Uterus (tissue), 2 donors: ENCODE results near the gene GLB1L.

Experiments
- POLR2A ChIP-seq, 2 donors: fragments of 450-650 bp; IDR thresholded peaks; one replicate each; pipeline ENCODE4 v1.6.1; 2016; ENCODE audit warnings: antibody characterized with exemption in 2 of 2, mild to moderate bottlenecking in 1 of 2, moderate library complexity in 1 of 2
- TF ChIP-seq, protein P1 (sequence below), 4 experiments: fragments of 200-600 bp in 2 of 4; fragments of 450-650 bp in 2 of 4; sonication (generic) in 2 of 4; IDR thresholded peaks; one replicate each; pipeline ENCODE4 v1.5.1; 2016 to 2019; ENCODE audit warnings: antibody characterized with exemption in 4 of 4, mild to moderate bottlenecking in 2 of 4, moderate library complexity in 1 of 4

DNA sequence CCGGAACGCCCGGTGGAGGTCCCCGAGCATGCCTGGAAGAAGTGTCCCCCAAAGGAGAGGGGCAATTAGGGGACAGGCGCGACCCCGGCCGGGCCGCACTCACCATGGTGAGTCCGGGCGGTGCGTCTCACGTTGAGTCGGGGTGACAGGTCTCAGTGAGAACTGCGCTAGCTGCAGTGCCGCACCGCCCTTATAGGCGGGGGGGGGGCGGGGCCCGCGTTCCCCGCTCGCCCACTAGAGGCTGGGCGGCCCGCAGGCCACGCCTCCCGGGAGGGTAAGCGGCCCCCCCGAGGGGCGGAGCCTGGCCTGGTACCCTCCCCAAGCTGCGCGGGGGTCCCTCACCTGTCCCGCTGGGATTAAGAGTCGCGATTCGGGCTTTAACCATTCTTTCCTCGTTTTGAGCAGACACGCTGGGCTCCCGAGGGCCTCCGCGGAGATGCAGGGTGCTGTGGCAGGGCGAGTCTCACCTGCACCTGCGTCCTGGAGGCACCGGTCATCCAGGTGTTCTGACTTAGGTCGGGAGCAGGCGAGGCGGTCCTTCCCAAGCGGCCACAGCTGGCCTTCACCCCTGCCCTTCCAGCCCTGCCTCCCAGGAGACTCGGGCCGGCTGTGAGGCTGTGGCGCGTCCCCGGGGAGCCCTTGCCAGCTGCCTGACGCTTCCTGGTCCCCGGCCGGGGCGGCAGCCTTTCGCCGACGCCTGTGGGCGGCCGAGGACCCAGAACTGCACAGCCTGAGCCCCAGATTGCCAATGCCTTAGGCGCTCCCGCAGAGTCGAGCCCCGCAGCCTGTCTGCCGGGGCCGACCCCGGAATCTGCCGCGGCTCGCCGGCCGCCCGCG lies 8.7 kb upstream of the GLB1L start, which contains the start of gene TUBA4A:
- TF ChIP-seq, protein P1, sequence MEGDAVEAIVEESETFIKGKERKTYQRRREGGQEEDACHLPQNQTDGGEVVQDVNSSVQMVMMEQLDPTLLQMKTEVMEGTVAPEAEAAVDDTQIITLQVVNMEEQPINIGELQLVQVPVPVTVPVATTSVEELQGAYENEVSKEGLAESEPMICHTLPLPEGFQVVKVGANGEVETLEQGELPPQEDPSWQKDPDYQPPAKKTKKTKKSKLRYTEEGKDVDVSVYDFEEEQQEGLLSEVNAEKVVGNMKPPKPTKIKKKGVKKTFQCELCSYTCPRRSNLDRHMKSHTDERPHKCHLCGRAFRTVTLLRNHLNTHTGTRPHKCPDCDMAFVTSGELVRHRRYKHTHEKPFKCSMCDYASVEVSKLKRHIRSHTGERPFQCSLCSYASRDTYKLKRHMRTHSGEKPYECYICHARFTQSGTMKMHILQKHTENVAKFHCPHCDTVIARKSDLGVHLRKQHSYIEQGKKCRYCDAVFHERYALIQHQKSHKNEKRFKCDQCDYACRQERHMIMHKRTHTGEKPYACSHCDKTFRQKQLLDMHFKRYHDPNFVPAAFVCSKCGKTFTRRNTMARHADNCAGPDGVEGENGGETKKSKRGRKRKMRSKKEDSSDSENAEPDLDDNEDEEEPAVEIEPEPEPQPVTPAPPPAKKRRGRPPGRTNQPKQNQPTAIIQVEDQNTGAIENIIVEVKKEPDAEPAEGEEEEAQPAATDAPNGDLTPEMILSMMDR (IDR thresholded peaks at IDR 0.05), result peak in 3 of 4 experiments; percentile 27 to 35 (median 28)
- peak; percentile 88 to 97 for TF ChIP-seq POLR2A (IDR thresholded peaks at IDR 0.05)
